HepG2 (cell line): Measurements from ENCODE around the gene PRR23E.

Experiments used
- EP300 ChIP-seq, 3 experiments: sonication (generic) in 1 of 3; formaldehyde crosslinking in 1 of 3; IDR thresholded peaks; 2 replicates each; pipeline versions ENCODE4 v1.5.1 to v1.6.1; 2011 to 2020; ENCODE audit warnings: low read depth in 2 of 3, low read length in 2 of 3, borderline replicate concordance in 1 of 3, improper control_type of control experiment in 1 of 3, mild to moderate bottlenecking in 1 of 3, missing genetic modification reagents in 1 of 3, moderate library complexity in 1 of 3
- GABPA ChIP-seq, 2 experiments: IDR thresholded peaks; 2 replicates each; pipeline ENCODE4 v1.6.1; 2011 to 2016; ENCODE audit warnings: low read depth in 2 of 2, low read length in 1 of 2, missing biosample characterization in 1 of 2, missing genetic modification characterization in 1 of 2
- RFXAP ChIP-seq: sonication (generic); formaldehyde crosslinking; IDR thresholded peaks from 2 replicates; pipeline ENCODE4 v1.4.0; 2020; ENCODE audit warnings: missing genetic modification reagents, borderline replicate concordance
- ZNF569 ChIP-seq: sonication (generic); formaldehyde crosslinking; IDR thresholded peaks from 2 replicates; pipeline ENCODE4 v1.5.0; 2020; ENCODE audit warnings: mild to moderate bottlenecking, missing genetic modification reagents, moderate library complexity, borderline replicate concordance
- ZNF577 ChIP-seq: sonication (generic); formaldehyde crosslinking; IDR thresholded peaks from 2 replicates; pipeline ENCODE4 v1.4.0; 2020; ENCODE audit warnings: mild to moderate bottlenecking, low read depth, missing genetic modification reagents, borderline replicate concordance
- ZNF747 ChIP-seq: sonication (generic); formaldehyde crosslinking; IDR thresholded peaks from 2 replicates; pipeline ENCODE4 v1.8.1; 2023; ENCODE audit warnings: missing genetic modification reagents, mild to moderate bottlenecking, borderline replicate concordance
- TF ChIP-seq, protein P1 (sequence below): sonication (generic); formaldehyde crosslinking; IDR thresholded peaks from 2 replicates; pipeline ENCODE4 v1.5.0; 2020; ENCODE audit warnings: missing genetic modification reagents, mild to moderate bottlenecking, borderline replicate concordance

DNA sequence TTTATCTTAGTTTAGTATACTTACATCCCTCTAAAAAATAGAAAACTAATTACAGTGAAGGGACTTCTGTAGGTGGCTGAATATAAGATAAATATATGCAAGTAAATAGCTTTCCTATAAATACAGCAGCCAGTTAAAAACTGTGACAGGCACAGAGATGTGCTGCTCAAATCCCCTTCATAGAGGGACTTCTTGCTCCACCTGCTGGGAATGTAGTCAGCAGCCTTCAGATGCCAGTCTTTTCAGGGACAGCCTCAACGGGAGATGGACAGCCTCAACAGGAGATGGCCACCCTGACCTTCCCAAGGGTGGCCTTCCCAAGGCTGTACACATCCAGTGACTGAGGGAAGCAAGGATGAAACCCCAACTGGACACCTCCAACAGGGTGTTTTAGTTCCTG lies 15.7 kb upstream of the PRR23E start:
- TF ChIP-seq EP300 (IDR thresholded peaks at IDR 0.05; ENCODE audit: low read depth in 2 of 2, low read length in 2 of 2), result no peak
- no peak for TF ChIP-seq EP300 (CRISPR knock-in tag; IDR thresholded peaks at IDR 0.05; ENCODE audit: borderline replicate concordance)
- no peak for TF ChIP-seq ZNF577 (CRISPR knock-in tag)
- no peak for TF ChIP-seq RFXAP (CRISPR knock-in tag)
- no peak for TF ChIP-seq ZNF569 (CRISPR knock-in tag)
- TF ChIP-seq ZNF747 (CRISPR knock-in tag), result no peak
- TF ChIP-seq, protein P1, sequence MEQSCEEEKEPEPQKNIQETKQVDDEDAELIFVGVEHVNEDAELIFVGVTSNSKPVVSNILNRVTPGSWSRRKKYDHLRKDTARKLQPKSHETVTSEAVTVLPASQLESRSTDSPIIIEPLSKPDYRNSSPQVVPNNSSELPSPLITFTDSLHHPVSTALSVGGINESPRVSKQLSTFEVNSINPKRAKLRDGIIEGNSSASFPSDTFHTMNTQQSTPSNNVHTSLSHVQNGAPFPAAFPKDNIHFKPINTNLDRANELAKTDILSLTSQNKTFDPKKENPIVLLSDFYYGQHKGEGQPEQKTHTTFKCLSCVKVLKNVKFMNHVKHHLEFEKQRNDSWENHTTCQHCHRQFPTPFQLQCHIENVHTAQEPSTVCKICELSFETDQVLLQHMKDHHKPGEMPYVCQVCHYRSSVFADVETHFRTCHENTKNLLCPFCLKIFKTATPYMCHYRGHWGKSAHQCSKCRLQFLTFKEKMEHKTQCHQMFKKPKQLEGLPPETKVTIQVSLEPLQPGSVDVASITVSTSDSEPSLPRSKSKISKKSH, result no peak
- TF ChIP-seq GABPA (IDR thresholded peaks at IDR 0.05; ENCODE audit: low read depth, low read length), result no peak
- no peak for TF ChIP-seq GABPA (CRISPR knock-in tag; IDR thresholded peaks at IDR 0.05; ENCODE audit: low read depth)
